GM18858 (cell line): ENCODE data around the gene NLRX1.
"Not testable (repeated sequence)": the region's sequence is repeated elsewhere in the genome, so short reads cannot be mapped to it uniquely, and the experiment has no call there.

ENCODE experiments used
- ATAC-seq: cut with Tn5 transposase; IDR thresholded peaks from one replicate; pipeline ENCODE4 v1.9.1; 2021; ENCODE audit not compliant: unreplicated experiment

Gene NLRX1

DNA sequence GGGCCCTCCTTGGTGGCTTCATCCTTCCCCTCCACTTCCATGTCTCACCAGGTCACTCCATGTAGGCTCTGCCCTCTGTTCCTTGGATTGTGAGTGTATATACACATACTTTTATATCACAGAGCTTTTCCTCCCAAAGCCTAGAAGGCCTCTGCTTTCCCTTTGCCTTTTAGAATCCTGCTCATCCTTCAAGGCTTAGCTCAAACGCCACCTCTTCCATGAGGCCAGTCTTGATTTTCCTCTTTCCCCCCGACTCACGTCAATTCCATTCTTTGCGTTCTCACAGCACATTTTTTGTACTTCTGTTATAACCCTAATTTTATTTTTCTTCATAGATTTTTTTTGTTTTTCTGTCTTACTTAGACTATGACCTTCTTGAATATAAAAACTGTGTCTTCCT is 15.9 kb upstream of the NLRX1 start:
- no peak for ATAC-seq

DNA sequence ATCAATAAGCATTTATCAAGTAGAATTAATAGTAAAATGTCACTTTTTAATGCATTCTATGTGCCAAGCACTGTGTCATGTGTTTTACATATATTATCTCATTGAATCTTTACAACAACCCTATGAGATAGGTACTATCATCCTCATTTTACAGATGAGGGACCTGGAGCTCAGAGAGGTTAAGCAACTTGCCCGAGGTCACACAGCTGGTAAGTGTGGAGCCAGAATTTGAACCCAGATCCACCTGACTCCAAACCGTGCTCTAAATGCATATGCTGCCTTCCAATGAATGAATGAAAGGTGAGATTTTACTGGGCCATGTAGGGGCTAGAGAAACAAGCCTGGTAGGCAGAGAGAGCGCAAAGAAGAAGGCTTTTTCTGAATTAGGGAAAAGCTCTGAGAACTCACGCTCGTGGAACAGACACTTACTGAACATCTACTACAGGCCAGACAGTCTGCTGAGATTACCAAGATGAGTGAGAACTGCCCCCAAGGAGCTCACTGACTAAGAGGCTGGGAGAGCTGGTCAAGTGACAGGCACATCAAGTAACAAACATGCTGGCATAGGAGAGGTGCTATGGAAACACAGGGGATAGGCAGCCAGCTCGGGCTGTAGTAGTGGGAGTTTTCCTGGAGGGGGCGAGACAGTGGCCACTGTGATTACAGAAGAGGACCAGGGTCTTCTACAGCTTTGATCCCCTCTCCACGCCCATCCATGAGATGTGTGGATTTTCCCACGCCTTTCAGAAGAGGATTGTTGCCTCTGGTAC is 15.3 kb upstream of the NLRX1 start:
- ATAC-seq = no peak

DNA sequence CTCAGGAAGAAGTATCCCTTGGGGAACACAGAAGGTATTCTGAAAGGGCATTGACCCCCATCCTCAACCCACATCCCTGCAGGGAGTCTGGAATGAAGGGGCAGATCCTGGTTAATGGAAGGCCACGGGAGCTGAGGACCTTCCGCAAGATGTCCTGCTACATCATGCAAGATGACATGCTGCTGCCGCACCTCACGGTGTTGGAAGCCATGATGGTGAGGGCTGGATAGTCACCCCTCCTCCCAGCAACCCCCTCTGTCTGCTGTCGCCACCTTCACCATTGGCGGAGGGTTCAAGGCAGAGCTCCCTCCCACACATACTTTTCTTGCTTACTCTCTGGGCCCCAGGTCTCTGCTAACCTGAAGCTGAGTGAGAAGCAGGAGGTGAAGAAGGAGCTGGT is 14.3 kb upstream of the NLRX1 start:
- no peak for ATAC-seq

DNA sequence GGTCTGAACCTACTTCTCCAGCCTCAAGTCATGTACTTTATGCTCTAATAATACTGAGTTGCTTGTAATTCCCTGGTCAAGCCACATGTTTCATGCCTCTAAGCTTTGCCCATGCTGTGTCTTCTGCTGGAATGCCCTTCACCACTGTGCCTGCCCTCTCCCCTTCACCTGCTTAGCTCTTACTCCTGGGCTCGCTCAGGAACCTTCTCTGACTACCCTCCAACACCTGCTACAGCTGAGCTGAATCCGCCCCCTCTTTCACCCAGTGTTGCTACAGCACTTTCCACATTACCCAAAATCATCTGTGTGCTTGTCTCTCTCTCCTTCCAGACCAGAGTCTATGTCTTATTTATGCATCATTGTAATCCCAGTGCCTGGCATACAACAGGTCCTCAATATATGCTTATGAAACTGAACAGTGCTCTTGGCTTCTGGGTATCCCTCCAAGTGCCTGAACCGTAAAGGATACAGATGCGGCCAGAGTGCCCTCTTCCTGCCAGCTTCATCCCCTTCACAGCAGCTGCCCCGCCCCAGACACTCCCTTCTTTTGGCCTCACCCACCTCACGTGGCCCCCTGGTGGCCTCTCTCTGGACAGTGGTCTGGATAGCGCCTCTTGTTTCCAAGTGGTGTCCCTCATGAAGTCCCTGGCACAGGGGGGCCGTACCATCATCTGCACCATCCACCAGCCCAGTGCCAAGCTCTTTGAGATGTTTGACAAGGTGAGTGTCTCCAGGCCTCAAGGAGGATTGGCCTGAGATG is 12.6 kb upstream of the NLRX1 start:
- ATAC-seq = no peak

DNA sequence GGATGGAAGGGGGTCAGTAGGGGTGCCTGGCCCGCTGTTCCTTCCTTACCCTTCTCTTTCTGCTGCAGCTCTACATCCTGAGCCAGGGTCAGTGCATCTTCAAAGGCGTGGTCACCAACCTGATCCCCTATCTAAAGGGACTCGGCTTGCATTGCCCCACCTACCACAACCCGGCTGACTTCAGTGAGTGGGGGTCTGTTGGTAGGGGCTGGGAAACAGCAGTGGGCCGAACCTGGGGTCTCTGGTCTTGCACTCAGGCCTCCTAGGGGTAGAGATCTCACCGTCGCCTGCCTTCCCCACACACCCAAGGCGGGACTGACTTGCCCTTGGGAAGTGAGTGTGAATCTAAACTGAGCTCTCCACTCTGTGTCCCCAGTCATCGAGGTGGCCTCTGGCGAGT is 12.0 kb upstream of the NLRX1 start:
- no peak for ATAC-seq

DNA sequence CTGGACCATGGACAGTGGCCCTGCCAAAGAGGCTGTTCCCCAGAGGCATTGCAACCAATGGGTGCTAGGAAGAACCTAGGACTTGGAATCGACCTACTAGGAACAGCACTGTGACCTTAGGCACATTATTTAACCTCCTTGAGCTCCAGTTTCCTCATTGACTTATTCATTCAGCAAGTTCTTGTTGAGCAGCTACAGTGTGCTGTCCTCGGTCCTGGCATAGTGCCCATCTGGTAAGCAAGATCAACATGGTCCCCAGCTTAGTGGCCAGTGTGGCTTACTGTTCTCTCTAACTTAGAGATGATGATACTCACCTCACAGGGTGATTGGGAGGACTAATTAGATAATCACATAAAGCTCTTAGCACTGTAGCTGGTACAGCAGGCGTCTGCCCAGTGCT is 11.5 kb upstream of the NLRX1 start:
- ATAC-seq = no peak

DNA sequence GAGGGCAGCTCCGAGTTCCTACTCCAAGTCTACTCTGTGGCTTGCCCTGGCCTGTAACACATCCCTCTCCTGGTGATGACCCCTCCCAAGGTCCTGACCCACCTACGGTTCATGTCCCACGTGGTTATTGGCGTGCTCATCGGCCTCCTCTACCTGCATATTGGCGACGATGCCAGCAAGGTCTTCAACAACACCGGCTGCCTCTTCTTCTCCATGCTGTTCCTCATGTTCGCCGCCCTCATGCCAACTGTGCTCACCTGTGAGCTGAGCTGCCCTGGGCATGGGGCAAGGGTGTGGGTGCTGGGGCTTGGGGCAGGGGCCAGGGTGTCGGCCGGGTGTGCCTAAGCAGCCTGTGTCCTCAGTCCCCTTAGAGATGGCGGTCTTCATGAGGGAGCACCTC is 10.1 kb upstream of the NLRX1 start:
- ATAC-seq = no peak

DNA sequence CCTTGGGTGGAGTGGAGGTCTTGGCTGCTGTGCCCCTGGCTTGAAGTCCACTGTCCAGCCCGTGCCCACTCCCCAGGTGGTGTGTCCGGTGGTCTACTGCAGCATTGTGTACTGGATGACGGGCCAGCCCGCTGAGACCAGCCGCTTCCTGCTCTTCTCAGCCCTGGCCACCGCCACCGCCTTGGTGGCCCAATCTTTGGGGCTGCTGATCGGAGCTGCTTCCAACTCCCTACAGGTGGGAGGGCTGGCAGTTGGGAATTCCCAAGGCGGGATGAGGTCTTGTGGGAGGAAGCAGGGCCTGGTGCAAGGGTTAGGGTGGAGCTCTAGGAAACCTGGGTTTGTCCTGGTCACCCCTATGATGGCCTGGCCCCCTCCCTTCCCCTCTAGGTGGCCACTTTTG is 8.4 kb upstream of the NLRX1 start:
- no peak for ATAC-seq

DNA sequence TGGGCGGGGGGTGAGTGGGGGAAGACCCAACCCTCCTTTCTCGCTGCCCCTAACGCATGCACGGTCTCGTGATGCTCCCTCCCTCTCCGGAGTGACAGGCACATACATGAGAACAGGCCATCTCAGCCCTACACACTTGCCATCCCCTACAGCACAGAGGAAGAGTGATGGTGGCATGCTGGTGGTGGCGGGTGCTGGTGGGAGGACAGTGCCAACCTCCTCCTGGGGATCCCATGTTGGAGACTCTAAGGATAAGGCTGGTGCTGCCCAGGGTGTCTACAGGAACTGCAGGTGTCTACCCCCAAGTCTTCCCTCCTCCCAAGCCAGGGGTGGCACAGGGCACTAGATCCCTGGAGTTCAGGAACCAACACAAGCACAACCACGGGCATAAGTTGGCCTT is 6.7 kb upstream of the NLRX1 start:
- ATAC-seq = no peak

DNA sequence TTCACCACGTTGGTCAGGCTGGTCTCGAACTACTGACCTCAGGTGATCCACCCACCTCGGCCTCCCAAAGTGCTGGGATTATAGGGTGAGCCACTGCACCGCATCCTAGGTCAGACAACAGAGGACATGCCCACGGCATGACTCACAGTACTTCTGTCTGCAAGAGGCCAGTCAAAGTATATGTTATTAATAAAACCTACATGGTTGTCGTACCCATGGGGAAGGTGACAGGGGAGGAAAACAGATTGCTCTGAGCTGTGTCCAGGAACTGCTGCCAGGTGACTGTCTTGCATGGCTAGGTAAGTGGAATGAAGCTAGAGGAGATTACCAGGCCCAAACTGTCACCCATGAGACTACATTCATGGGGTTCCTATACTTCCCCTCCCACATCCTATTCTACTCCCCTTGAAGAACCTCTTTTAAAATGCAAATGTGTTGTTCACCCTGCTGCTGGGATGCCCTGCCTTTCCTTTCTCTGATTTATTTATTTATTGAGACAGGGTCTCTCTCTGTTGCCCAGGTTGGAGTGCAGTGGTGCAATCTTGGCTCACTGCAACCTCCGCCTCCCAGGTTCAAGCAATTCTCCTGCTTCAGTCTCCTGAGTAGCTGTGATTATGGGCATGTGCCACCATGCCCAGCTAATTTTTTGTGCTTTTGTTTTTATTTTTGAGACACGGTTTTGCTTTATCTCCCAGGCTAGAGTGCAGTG is 2.0 kb upstream of the NLRX1 start:
- ATAC-seq = no peak

DNA sequence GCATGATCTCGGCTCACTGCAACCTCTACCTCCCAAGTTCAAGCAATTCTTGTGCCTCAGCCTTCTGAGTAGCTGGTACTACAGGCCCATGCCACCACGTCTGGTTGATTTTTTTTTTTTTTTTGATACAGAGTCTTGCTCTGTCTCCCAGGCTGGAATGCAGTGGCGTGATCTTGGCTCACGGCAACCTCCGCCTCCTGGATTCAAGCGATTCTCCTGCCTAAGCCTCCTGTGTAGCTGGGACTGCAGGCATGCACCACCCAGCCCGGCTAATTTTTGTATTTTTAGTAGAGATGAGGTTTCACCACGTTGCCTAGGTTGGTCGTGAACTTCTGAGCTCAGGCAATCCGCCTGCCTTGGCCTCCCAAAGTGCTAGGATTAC is 1.5 kb upstream of the NLRX1 start:
- ATAC-seq = not testable (repeated sequence)

DNA sequence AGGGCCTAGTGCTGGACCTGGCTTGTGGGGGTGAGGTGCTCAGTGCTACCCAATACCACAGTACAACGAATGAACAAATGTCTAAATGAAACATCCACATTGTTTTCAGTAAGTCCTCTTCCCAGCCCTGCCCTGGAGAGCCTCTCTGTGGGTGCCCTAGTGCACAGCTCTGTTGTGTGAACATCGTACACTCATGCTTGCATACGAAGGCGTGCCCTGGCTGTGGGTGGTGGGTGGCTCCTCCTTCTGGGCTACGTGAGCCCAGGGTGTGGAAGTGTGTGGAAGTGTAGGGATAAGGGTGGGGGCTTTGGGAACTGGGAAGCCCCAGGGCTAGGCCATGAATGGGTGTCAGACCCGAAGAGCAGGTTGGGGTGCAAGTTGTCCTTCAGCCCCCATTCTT is 592 bp upstream of the NLRX1 start:
- no peak for ATAC-seq

DNA sequence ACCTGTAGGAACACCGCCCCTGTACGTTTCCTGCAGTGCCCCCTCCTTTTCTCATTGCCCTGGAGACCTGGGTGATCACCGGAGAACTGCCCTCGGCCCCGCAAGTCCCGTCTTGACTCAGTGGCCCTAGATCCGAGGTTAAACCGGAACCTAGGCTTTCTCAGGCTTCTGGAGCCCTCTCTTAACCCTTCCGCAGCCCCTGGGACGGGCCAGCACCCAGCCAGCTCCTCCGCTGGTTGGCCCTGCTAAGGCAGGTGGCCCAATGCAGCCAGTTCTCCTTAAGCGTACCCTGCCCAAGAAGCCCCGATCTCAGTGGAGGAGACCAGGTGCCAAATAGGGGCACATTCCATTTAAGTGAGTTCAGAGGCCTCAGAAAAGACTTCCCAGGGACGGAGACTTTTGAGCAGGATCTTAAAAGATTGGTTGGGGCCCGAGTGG is 776 bp downstream of the NLRX1 start:
- ATAC-seq = no peak

DNA sequence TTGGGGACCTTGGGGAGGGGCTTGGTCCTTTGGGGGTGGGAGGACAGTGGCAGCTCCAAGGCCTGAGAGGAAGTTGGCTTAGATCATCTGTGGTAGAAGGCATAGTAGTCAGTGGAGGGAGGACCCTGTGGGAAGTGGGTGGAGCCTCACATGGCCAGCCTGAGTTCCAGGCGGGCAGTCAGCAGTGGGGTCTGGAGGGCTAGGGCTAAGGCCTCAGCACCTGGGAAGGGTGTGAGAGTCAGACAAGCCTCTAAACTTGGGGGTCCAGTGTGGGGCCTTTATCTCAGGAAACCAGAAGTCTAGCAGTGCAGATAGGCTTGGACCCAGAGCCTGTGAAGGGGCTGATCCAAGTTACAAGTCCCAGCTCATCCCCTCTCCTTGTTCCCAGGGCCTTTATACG is 4.0 kb downstream of the NLRX1 start:
- no peak for ATAC-seq

DNA sequence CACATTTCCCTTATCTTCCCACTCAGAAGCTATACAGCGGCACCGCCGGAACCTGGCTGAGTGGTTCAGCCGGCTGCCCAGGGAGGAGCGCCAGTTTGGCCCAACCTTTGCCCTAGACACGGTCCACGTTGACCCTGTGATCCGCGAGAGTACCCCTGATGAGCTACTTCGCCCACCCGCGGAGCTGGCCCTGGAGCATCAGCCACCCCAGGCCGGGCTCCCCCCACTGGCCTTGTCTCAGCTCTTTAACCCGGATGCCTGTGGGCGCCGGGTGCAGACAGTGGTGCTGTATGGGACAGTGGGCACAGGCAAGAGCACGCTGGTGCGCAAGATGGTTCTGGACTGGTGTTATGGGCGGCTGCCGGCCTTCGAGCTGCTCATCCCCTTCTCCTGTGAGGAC is 4.9 kb downstream of the NLRX1 start:
- no peak for ATAC-seq

DNA sequence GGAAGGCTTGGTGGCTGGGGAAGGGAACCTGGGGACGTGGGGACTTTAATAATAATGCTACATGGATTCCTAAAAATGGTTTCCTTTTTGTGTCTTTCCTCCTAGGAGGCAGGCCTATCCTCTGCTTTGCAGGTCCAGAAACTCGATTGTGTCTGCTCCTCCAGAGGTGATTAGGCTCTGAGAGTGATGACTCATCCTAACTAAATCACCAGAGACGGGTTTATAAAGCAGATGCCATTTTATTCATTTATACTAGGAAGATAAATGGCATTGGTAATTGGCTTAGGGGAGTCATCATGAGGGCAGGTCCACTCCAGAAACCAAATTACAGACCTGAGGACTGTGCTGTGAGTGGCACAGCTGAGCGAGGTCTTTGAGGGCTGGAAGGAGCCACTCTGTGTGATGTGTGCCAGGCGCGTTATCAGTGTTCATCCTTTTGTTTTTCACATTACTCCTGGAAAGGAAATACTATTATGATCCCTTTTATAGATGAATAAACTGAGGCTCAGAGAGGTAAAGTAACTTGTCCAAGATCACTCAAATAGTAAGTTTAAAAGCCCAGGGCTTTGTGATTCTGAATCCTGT is 7.1 kb downstream of the NLRX1 start:
- no peak for ATAC-seq

DNA sequence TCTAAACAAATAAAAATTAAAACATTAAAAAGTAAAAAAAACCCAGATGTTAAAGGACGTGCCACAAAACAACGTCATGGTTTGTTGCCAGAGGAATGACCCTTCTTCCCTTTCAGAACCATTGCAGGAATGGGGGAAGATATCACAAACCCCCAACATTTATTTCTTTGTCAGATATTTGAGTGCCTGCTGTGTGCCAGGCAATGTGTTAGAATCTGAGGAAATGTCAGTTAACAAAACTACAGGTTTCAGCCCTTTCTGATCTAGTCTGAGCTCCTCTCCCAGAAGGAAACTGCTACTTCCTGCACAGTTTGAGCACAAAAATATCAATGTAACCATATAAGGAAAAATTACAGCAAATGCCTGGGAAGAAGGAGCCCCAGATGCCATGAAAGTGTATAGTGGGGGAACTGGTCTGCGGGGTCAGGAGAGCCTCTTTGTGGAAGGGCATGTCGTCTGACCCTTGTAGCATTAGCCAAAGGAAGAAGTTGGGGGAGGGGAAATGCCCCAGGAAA is 9.7 kb downstream of the NLRX1 start:
- ATAC-seq = no peak

DNA sequence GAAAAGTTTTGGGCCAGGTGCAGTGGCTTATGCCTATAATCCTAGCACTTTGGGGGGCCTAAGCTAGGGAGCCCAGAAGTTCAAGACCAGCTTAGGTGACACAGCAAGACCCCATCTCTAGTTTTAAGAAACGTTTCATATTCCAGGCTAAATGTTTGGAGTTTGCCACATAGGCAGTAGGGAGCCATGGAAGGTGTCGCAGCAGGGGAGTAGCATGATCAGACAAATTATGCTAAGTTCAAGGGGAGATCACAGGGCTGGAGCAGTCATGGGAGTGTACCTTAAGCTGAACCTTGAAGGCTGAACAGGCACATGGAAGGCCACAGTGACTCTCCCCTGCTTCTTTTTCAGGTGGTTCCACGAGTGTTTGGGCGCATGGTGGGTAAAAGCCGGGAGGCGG is 10.8 kb downstream of the NLRX1 start:
- ATAC-seq = no peak

DNA sequence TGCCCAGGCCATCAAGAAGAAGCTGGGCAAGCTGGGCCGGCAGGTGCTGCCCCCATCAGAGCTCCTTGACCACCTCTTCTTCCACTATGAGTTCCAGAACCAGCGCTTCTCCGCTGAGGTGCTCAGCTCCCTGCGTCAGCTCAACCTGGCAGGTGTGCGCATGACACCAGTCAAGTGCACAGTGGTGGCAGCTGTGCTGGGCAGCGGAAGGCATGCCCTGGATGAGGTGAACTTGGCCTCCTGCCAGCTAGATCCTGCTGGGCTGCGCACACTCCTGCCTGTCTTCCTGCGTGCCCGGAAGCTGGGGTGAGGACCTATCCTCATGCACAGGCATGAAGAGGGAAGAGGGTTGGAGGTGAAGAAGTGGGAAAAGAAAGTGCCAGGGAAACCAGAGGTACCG is 11.5 kb downstream of the NLRX1 start:
- no peak for ATAC-seq

DNA sequence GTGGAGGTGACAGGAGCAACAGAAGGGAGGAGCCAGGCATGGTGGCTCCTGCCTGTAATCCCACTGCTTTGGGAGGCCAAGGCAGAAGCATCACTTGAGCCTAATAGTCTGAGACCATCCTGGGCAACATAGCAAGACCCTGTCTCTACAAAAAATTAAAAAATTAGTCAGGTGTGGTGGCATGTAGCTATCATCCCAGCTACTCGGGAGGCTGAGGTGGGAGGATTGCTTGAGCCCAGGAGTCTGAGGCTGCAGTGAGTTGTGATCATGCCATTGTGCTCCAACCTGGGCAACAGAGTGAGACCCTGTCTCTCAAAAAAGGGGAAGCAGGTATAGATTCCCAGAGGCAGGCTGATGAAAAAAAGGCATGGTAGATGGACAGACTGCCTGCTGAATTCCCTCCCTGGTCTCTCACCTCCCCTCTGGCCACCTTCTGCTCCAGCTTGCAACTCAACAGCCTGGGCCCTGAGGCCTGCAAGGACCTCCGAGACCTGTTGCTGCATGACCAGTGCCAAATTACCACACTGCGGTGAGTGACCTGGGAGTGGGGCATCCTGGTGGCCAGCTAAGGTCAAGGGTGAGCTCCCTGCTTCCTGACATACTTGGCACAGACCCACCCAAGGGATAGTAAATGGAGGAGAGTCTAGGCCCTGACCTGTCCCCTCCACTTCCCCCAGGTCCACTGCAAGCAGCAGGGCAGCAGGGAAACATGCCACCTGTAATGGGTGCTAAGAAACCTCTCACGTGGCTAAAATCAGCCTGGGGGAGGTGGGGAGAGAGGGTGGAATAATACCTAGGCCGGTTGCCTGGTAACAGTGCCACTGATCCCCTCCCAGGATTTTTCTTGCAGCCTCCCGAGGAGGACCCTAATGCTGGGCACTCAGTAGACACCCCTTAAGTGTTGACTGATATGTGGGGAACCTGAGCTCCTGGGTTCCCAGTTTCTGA is 12.5 kb downstream of the NLRX1 start:
- ATAC-seq = no peak
